ENCODE measurements around the gene TSR1.

- TF ChIP-seq CTCF (IDR thresholded peaks at IDR 0.05; ENCODE audit: low read depth, low read length) (no peak), MAX (IDR thresholded peaks at IDR 0.05; ENCODE audit: low read depth, low read length) (no peak), MYC (IDR thresholded peaks at IDR 0.05; ENCODE audit: low read depth, low read length) (no peak)
Observed at GRCh38 chr17:2378905-2379304, 42.6 kb upstream of the TSR1 start.

All from NB4 (cell line).